Neural progenitor cell (in vitro differentiated cells): Measurements from ENCODE around the gene RFX3.

Source experiments
- EZH2 ChIP-seq: fragments of 200-600 bp; sonication (generic); IDR thresholded peaks from 2 replicates; pipeline ENCODE4 v1.6.1; 2017; ENCODE audit warnings: antibody characterized with exemption, mild to moderate bottlenecking, moderate library complexity
- EZH2phosphoT487 ChIP-seq: fragments of 200-600 bp; sonication (generic); IDR thresholded peaks from 2 replicates; pipeline ENCODE4 v1.6.1; 2017; ENCODE audit warnings: antibody characterized with exemption
- TF ChIP-seq, protein P1 (sequence below): fragments of 200-600 bp; sonication (generic); IDR thresholded peaks from 2 replicates; pipeline ENCODE4 v1.5.1; 2017; ENCODE audit warnings: antibody characterized with exemption, mild to moderate bottlenecking

DNA sequence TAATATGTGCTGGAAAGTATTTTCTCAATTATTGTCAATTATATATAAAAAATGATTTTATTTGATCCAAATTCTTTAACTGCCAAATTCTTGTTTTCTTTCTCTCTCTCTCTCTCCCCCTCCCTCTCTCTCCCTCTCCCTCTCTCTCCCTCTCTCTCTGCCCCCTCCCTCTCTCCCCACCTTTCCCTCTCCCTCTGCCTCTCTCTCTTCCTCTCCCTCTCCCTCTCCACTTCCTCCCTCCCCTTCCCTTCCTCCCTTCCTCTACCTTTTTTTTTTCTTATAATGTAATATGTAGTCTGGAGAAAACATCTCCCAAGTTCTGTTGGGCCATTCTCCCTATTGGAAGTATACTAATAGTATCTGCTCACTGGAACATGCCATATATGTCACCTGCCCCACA lies 6.4 kb upstream of the RFX3 start:
- TF ChIP-seq, protein P1, sequence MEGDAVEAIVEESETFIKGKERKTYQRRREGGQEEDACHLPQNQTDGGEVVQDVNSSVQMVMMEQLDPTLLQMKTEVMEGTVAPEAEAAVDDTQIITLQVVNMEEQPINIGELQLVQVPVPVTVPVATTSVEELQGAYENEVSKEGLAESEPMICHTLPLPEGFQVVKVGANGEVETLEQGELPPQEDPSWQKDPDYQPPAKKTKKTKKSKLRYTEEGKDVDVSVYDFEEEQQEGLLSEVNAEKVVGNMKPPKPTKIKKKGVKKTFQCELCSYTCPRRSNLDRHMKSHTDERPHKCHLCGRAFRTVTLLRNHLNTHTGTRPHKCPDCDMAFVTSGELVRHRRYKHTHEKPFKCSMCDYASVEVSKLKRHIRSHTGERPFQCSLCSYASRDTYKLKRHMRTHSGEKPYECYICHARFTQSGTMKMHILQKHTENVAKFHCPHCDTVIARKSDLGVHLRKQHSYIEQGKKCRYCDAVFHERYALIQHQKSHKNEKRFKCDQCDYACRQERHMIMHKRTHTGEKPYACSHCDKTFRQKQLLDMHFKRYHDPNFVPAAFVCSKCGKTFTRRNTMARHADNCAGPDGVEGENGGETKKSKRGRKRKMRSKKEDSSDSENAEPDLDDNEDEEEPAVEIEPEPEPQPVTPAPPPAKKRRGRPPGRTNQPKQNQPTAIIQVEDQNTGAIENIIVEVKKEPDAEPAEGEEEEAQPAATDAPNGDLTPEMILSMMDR = no peak
- no peak for TF ChIP-seq EZH2phosphoT487
- no peak for TF ChIP-seq EZH2
